Measurements from ENCODE around the gene UXS1. TPM values are rescaled to one million over a fixed set of nuclear protein-coding genes. Genes with fewer than 3 reads are reported as not detected.
A peak's percentile ranks its signal among the peaks of the same experiment; 100 is the strongest.
"Not testable (repeated sequence)": the region's sequence is repeated elsewhere in the genome, so short reads cannot be mapped to it uniquely, and the experiment has no call there.

Gene UXS1
- 100 to 1,000 TPM; 100 to 104 TPM for total RNA-seq

DNA sequence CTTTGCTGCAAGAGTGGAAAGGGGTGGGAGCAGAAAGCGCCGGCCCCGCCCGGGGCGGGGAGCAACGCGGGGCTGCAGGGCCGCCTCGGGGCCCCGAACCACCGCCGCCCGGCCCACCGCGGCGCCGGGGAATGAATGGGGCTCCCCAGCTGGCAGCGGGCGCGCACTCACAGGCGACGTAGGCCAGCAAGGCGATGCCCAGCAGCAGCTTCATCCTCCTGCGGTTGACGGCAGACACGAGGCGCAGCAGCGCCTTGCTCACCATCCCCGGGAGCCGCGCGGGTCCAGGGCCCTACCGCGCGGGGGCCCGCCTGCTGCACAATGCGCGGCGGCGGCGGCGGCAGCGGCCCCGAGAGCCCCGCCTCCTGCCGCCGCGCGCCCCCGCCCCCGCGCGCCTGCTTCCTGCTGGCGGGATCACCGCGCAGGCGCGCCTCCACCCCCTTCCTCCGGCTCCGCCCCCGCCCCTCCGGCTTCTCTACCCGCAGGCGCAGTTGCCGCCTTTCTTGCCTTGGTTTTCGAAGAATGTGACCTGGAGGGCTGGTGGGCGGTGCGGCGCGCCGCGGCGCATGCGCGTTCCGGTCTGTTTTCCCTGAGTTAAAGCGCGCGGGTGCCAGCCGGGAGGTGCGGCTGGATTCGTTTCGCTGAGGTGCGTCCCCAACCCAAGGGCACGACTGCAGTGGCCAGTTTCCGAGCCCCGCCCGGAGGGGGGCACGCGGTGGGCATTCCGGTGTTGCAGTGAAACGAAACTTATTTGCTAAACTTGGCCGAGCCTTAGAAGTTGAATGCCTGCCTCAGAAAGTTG lies at the start of gene UXS1:
UXS1 (minus strand) TSS at position 325 of the 802 bp plus-strand sequence; CDS start at position 265, 60 bp downstream.
- H3K27me3 Mint-ChIP-seq: no peaks in the 10 kb centered on the region
- peak; percentile 84 for ATAC-seq (ENCODE audit: low read depth)
- H3K4me3 Mint-ChIP-seq: peak within 1 kb of the TSS; percentile 89
- peaks cover 35% of the 10 kb centered on the region for H3K4me1 Mint-ChIP-seq
- POLR2A ChIA-PET: interaction anchor here (0.7 to 2.8 kb wide), 4 partner anchors 10 to 89 kb away, joined by 3 to 53 read pairs (median 6); no protein-coding TSS in a partner anchor
- peak within 1 kb of the TSS; percentile 81 for H3K27ac Mint-ChIP-seq
- peaks cover 11% of the 10 kb centered on the region for H3K36me3 Mint-ChIP-seq
- peak; percentile 98 for DNase-seq
- H3K9me3 Mint-ChIP-seq: no peaks in the 10 kb centered on the region

DNA sequence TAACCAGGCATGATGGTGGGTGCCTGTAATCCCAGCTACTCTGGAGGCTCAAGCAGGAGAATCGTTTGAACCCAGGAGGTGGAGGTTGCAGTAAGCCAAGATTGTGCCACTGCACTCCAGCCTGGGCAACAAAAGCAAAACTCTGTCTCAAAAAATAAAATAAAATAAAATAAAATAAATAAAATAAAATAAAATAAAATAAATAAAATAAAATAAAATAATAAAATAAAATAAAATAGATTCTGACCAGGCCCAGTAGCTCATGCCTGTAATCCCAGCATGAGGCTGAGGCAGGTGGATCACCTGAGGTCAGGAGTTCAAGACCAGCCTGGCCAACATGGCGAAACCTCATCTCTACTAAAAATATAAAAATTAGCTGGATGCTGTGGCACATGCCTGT lies 45.4 kb upstream of the UXS1 start:
- H3K4me1 Mint-ChIP-seq; H3K27me3 Mint-ChIP-seq; H3K4me3 Mint-ChIP-seq; ATAC-seq (ENCODE audit: low read depth); POLR2A ChIA-PET; DNase-seq; H3K27ac Mint-ChIP-seq; H3K36me3 Mint-ChIP-seq: not testable (repeated sequence)
- peaks cover 18% of the 10 kb centered on the region for H3K9me3 Mint-ChIP-seq

DNA sequence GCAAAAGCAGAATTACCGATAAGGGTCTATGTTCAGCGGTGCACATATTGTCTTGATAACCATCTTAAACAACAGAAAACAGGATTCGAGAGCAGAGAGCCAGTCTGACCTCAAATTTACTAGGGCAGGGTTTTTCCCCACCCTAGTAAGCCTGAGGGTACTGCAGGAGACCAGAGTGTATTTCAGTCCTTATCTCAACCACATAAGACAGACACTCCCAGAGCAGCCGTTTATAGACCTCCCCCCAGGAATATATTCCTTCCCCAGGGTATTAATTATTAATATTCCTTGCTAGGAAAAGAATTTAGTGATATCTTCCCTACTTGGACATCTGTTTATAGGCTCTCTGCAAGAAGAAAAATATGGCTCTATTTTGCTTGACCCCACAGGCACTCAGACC lies 41.3 kb upstream of the UXS1 start:
- H3K4me3 Mint-ChIP-seq; H3K27ac Mint-ChIP-seq; H3K36me3 Mint-ChIP-seq; DNase-seq; ATAC-seq (ENCODE audit: low read depth); POLR2A ChIA-PET; H3K4me1 Mint-ChIP-seq; H3K27me3 Mint-ChIP-seq: not testable (repeated sequence)
- H3K9me3 Mint-ChIP-seq: peaks cover 20% of the 10 kb centered on the region

DNA sequence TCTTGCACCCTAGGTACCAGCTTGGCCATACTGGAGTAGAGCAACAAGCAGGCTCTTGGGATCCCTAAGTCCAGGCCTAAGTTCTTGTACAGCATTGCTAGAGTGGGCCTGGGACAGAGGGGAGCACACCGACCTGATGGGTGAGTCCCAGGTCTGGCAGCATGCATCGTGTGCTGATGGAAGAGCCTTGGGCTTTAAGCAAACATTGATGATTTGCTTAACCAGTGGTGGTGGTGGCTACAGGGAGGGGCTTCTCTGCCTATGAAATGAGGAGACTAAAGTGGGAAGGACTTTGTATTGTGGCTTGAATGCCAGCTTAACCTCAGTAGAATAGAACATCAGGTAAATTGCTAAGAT lies 39.2 kb upstream of the UXS1 start:
- peaks cover 7% of the 10 kb centered on the region for H3K36me3 Mint-ChIP-seq
- peaks cover 20% of the 10 kb centered on the region for H3K9me3 Mint-ChIP-seq
- H3K27ac Mint-ChIP-seq: no peak overlapping the region
- DNase-seq (no peak), ATAC-seq (ENCODE audit: low read depth) (no peak)
- POLR2A ChIA-PET: no interaction called here
- peaks cover 3% of the 10 kb centered on the region for H3K27me3 Mint-ChIP-seq
- no peaks in the 10 kb centered on the region for H3K4me1 Mint-ChIP-seq
- H3K4me3 Mint-ChIP-seq: no peak overlapping the region

DNA sequence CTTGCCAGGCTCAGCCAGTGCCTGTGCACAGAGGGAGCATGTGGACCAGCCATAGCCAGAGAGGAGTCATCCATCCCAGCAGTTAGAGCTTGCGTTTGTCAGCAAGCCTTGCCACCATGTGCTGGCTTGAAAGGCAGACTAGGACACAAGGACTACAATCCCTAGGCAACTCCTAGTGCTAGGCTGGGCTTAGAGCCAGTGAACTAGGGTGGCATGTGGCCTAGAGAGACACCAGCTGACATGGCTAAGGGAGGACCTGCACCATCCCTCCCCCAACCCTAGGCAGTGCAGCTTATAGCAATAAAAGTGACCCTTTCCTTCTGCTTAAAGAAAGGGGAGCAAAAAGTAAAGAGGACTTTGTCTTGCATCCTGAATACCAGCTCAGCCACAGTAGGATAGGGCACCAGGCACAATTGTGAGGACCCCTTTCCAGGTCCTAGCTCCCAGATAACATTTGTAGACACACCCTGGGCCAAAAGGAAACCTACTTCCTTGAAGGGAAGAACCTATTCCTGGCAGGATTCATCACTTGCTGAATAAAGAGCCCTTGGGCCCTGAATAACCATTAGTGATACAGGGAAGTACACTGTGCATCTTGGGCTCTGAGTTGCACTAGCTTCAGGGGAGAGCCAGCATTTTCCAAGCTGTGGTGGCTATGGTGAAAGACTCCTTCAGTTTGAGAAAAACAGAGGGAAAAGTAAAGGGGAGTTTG lies 38.7 kb upstream of the UXS1 start:
- Mint-ChIP-seq H3K4me3 (no peak overlapping the region), H3K9me3 (peaks cover 20% of the 10 kb centered on the region), H3K27me3 (peaks cover 3% of the 10 kb centered on the region), H3K36me3 (peaks cover 7% of the 10 kb centered on the region), H3K27ac (no peak overlapping the region), H3K4me1 (no peaks in the 10 kb centered on the region)
- no peak for DNase-seq
- POLR2A ChIA-PET: no interaction called here
- no peak for ATAC-seq (ENCODE audit: low read depth)

DNA sequence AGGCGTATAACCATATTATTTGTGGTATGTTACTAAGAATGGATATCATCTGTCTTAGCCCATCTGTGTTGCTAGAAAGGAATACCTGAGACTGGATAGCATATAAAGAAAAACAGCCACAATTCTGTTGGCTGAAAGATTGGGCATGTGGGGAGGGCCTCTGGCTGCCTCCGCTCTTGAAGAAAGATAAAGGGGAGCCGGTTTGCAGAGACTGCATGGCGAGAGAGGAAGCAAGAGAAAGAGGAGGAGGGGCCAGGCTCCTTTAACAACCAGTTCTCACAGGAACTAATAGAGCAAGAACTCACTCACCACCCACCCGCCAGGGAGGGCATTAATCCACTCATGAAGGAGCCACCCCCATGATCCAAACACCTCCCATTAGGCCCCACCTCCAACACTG lies 29.2 kb upstream of the UXS1 start:
- DNase-seq: no peak
- no peaks in the 10 kb centered on the region for H3K36me3 Mint-ChIP-seq
- H3K4me3 Mint-ChIP-seq: no peak overlapping the region
- H3K9me3 Mint-ChIP-seq: no peaks in the 10 kb centered on the region
- no peak for ATAC-seq (ENCODE audit: low read depth)
- no peak overlapping the region for H3K27ac Mint-ChIP-seq
- H3K4me1 Mint-ChIP-seq: no peaks in the 10 kb centered on the region
- POLR2A ChIA-PET: no interaction called here
- H3K27me3 Mint-ChIP-seq: peaks cover 7% of the 10 kb centered on the region

DNA sequence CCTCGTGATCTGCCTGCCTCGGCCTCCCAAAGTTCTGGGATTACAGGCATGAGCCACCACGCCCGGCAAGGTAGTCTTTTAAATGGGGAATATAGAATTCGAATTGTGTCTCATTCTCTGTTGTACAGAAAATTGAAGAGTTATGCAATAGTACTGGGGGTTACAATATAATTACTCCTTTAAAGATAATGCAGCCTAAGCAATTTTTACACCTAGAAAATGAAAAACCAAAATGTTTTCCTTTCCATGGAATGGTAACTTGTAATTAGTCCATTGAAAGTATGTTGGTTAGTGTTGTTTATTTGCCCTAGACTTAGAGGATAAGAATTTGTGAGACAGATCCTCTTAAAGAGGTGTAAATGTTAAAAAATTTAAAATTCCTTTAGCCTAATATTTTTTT lies 28.0 kb upstream of the UXS1 start:
- H3K27ac Mint-ChIP-seq; H3K4me3 Mint-ChIP-seq; DNase-seq; H3K27me3 Mint-ChIP-seq; H3K4me1 Mint-ChIP-seq; H3K36me3 Mint-ChIP-seq; H3K9me3 Mint-ChIP-seq; ATAC-seq (ENCODE audit: low read depth); POLR2A ChIA-PET: not testable (repeated sequence)

DNA sequence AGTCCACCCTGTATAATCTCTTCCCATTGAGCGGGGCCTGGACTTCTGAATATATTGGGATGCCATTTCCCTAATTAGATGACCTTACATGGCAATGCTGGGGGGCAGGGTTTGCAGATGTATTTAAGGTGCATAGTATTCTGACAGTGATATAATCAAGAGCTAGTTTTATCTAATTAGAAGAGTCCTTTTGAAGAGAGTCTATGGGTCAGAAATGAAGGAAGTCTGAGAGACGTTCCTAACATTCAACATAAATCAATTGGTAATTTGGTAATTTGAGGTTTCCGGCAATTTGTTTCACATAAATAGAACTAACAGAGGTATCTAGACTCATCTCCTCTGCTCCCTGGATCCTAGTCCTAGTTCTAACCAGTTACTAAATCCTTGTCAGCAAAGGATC lies 25.7 kb upstream of the UXS1 start:
- ATAC-seq (ENCODE audit: low read depth): no peak
- no peak for DNase-seq
- POLR2A ChIA-PET: no interaction called here
- peaks cover 5% of the 10 kb centered on the region for H3K9me3 Mint-ChIP-seq
- H3K4me3 Mint-ChIP-seq: no peak overlapping the region
- no peak overlapping the region for H3K27ac Mint-ChIP-seq
- H3K27me3 Mint-ChIP-seq: peaks cover 5% of the 10 kb centered on the region
- H3K4me1 Mint-ChIP-seq: peaks cover 6% of the 10 kb centered on the region
- no peaks in the 10 kb centered on the region for H3K36me3 Mint-ChIP-seq

DNA sequence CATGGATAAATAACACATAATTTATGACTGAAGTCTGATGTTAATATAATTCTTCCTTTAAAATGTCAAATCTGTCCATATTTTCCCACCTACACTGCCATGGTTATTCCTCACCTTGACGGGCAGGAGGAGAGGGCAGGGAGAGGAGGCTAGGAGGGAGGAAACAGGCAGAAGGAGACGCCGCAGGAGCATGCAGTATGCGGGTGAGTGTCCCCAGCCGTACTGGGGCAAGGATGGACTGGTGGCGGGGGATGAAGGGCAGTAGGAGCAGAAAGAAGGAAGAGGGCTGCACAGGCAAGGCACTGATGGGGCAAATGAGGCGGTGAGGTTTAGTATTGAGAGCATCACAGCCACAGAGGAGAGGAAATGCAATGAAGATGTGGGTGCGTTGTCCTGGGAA lies 25.1 kb upstream of the UXS1 start:
- ATAC-seq (ENCODE audit: low read depth); H3K4me3 Mint-ChIP-seq; H3K9me3 Mint-ChIP-seq; H3K36me3 Mint-ChIP-seq; POLR2A ChIA-PET; DNase-seq; H3K27me3 Mint-ChIP-seq; H3K4me1 Mint-ChIP-seq; H3K27ac Mint-ChIP-seq: not testable (repeated sequence)

DNA sequence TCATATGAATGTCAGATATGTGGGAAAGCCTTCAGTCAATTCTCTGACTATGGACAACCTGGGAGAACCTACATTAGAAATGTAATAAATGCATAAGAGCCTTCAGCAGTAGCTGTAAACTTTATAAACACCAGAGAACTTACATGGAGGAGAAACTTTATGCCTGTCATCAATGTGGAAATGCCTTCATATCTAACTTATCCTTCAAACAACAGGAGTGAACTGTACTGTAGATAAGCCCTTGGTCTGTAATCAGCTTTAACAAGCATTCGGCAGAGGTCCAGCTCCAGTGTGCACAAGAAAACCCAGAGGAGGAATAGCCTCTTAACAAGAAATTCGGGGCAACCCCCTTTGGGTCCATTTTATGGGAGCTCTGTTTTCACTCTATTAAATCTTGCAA lies 14.8 kb upstream of the UXS1 start:
- POLR2A ChIA-PET: no interaction called here
- no peak for ATAC-seq (ENCODE audit: low read depth)
- Mint-ChIP-seq H3K9me3 (peaks cover 22% of the 10 kb centered on the region), H3K4me1 (peaks cover 3% of the 10 kb centered on the region), H3K27me3 (peaks cover 10% of the 10 kb centered on the region), H3K27ac (no peak overlapping the region), H3K4me3 (no peak overlapping the region), H3K36me3 (peaks cover 12% of the 10 kb centered on the region)
- DNase-seq: no peak

DNA sequence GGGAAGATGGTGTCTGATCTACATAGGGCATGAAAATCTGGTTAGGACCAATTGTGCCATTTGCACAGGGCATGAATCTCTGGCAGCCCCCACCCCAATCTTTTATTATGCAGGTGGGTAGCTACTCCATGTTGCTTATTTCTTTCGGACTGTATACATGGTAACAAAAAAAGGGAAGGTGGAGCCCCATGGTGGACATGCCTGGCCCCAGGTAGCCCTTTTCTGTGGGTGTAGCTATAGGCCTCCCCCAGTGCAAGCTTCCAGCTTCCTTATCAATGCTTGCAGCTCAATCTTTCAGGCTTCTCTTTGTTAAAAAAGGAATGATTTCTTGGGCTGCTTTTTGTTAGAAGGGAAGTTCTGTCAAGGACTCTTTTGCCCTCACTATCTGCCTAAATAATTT lies 14.3 kb upstream of the UXS1 start:
- H3K4me3 Mint-ChIP-seq: no peak overlapping the region
- POLR2A ChIA-PET: no interaction called here
- H3K4me1 Mint-ChIP-seq: peaks cover 3% of the 10 kb centered on the region
- H3K27ac Mint-ChIP-seq: no peak overlapping the region
- peaks cover 24% of the 10 kb centered on the region for H3K9me3 Mint-ChIP-seq
- H3K36me3 Mint-ChIP-seq: peaks cover 12% of the 10 kb centered on the region
- ATAC-seq (ENCODE audit: low read depth): no peak
- H3K27me3 Mint-ChIP-seq: peaks cover 10% of the 10 kb centered on the region
- DNase-seq: no peak

DNA sequence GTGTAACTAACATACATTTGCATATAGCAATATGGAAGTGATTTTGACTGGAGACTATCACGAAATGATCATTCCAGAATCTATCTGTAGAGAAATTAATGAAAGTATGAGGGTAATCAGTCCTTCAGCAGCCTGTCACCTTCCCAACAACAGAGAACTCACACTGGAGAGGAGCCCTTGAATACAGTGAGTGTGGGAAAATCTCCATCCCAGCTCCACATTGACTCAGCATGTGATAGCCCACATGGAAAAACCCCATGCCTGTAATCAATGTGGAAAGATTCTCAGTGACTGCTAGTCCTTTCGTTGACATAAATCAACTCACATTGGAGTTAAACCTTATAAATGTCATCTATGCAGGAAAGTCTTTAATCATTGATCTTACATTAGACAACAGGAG lies 13.1 kb upstream of the UXS1 start:
- H3K36me3 Mint-ChIP-seq: peaks cover 12% of the 10 kb centered on the region
- H3K4me1 Mint-ChIP-seq: peaks cover 3% of the 10 kb centered on the region
- ATAC-seq (ENCODE audit: low read depth) (no peak), DNase-seq (no peak)
- peaks cover 10% of the 10 kb centered on the region for H3K27me3 Mint-ChIP-seq
- POLR2A ChIA-PET: no interaction called here
- H3K27ac Mint-ChIP-seq: no peak overlapping the region
- H3K9me3 Mint-ChIP-seq: peaks cover 24% of the 10 kb centered on the region
- H3K4me3 Mint-ChIP-seq: no peak overlapping the region

DNA sequence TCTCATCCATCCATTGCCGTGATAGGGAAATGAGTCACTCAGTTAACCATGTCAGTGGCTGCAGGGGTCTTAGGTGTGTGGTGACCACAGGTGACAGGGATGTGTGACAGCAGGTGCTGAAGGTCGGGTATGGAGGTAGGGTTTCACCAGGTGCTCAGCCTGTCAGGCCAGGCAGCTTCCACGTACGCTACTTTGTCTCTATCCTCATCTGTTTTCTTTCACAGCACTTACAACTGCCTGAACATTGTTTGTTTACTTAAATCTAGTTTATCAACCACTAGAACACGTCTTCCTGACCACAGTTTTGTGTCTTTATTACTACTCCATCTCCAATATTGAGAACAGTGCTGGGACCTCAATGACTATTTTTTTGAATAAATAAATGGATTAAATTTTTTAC lies 11.4 kb upstream of the UXS1 start:
- Mint-ChIP-seq H3K36me3 (peaks cover 12% of the 10 kb centered on the region), H3K4me3 (no peak overlapping the region), H3K27ac (no peak overlapping the region), H3K9me3 (peaks cover 23% of the 10 kb centered on the region), H3K27me3 (peaks cover 10% of the 10 kb centered on the region), H3K4me1 (peaks cover 3% of the 10 kb centered on the region)
- peak; percentile 26 for ATAC-seq (ENCODE audit: low read depth)
- POLR2A ChIA-PET: no interaction called here
- no peak for DNase-seq

DNA sequence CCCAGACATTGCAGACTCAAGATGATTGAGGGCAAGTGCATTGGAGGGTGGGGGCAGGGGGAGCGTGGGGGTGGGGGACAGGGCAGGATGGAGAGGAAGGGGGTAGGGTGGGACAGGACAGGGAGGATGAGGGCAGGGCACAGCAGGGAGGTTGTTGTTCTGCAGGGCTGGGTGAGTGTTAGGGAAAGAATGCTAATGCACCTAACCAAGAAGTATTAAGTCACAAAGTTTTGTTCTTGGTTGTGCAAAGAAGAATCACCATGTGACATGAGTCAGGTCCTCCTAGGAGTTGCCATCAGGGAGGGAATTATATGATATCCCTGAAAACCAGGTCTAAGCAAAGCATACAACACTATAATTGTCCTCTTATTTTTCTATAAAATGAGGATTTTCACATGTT lies 10.4 kb upstream of the UXS1 start:
- ATAC-seq (ENCODE audit: low read depth); H3K4me3 Mint-ChIP-seq; H3K27me3 Mint-ChIP-seq; DNase-seq; H3K27ac Mint-ChIP-seq; POLR2A ChIA-PET; H3K4me1 Mint-ChIP-seq: not testable (repeated sequence)
- Mint-ChIP-seq H3K9me3 (peaks cover 23% of the 10 kb centered on the region), H3K36me3 (peaks cover 12% of the 10 kb centered on the region)

Measured in activated naive CD8-positive, alpha-beta T cell treated with anti-CD3 and anti-CD28 coated beads, Interleukin-2, amount 10 ng/mL, durations not matched to agents 7 days and 5 days (primary cell).